HEK293 (cell line): ENCODE measurements around the gene TTC31.

Experiments
- MEIS1 ChIP-seq: sonication (generic); formaldehyde crosslinking; IDR thresholded peaks from 2 replicates; pipeline ENCODE4 v1.8.1; 2022; ENCODE audit warnings: missing genetic modification reagents, mild to moderate bottlenecking, borderline replicate concordance
- RBAK ChIP-seq: fragments of 450-650 bp; formaldehyde crosslinking; IDR thresholded peaks from 2 replicates; pipeline ENCODE4 v1.5.1; 2016; ENCODE audit warnings: missing biosample characterization, missing genetic modification characterization
- SETDB1 ChIP-seq: IDR thresholded peaks from one replicate; pipeline ENCODE4 v1.6.1; 2017; ENCODE audit warnings: mild to moderate bottlenecking, low read length, moderate library complexity, mixed read lengths; ENCODE audit not compliant: insufficient read length
- SP3 ChIP-seq: fragments of 450-650 bp; formaldehyde crosslinking; IDR thresholded peaks from 2 replicates; pipeline ENCODE4 v1.5.1; 2016; ENCODE audit warnings: missing biosample characterization, missing genetic modification characterization
- SP7 ChIP-seq: fragments of 450-650 bp; formaldehyde crosslinking; IDR thresholded peaks from 2 replicates; pipeline ENCODE4 v1.5.1; 2016; ENCODE audit warnings: missing biosample characterization, missing genetic modification characterization
- WT1 ChIP-seq: fragments of 450-650 bp; formaldehyde crosslinking; IDR thresholded peaks from 2 replicates; pipeline ENCODE4 v1.5.1; 2016; ENCODE audit warnings: missing biosample characterization, missing genetic modification characterization
- ZBTB1 ChIP-seq: fragments of 450-650 bp; formaldehyde crosslinking; IDR thresholded peaks from 2 replicates; pipeline ENCODE4 v1.5.1; 2016; ENCODE audit warnings: missing biosample characterization, missing genetic modification characterization
- ZBTB7A ChIP-seq: fragments of 450-650 bp; formaldehyde crosslinking; IDR thresholded peaks from 2 replicates; pipeline ENCODE4 v1.5.1; 2016; ENCODE audit warnings: low read depth, missing biosample characterization, missing genetic modification characterization
- ZFP41 ChIP-seq: fragments of 450-650 bp; formaldehyde crosslinking; IDR thresholded peaks from 2 replicates; pipeline ENCODE4 v1.5.1; 2016; ENCODE audit warnings: missing biosample characterization, missing genetic modification characterization, borderline replicate concordance
- ZNF169 ChIP-seq: fragments of 450-650 bp; formaldehyde crosslinking; IDR thresholded peaks from 2 replicates; pipeline ENCODE4 v1.5.1; 2016; ENCODE audit warnings: missing biosample characterization, missing genetic modification characterization
- ZNF202 ChIP-seq: fragments of 450-650 bp; formaldehyde crosslinking; IDR thresholded peaks from 2 replicates; pipeline ENCODE4 v1.5.1; 2016; ENCODE audit warnings: missing biosample characterization, missing genetic modification characterization, borderline replicate concordance
- ZNF214 ChIP-seq: fragments of 450-650 bp; formaldehyde crosslinking; IDR thresholded peaks from 2 replicates; pipeline ENCODE4 v1.5.1; 2017; ENCODE audit warnings: missing biosample characterization, mild to moderate bottlenecking, missing genetic modification characterization, borderline replicate concordance
- ZNF23 ChIP-seq: fragments of 450-650 bp; formaldehyde crosslinking; IDR thresholded peaks from 2 replicates; pipeline ENCODE4 v1.5.1; 2016; ENCODE audit warnings: missing biosample characterization, missing genetic modification characterization, borderline replicate concordance
- ZNF24 ChIP-seq: fragments of 450-650 bp; formaldehyde crosslinking; IDR thresholded peaks from 2 replicates; pipeline ENCODE4 v1.5.1; 2016; ENCODE audit warnings: missing biosample characterization, missing genetic modification characterization
- ZNF274 ChIP-seq, 2 experiments: fragments of 200-500 bp in 1 of 2; fragments of 450-650 bp in 1 of 2; sonication (Bioruptor generic) in 1 of 2; formaldehyde crosslinking in 1 of 2; IDR thresholded peaks; 2 replicates each; pipeline versions ENCODE4 v1.5.1 to v1.6.1; 2014 to 2016; ENCODE audit warnings: borderline replicate concordance in 1 of 2, inconsistent platforms in 1 of 2, low read length in 1 of 2, missing biosample characterization in 1 of 2, missing genetic modification characterization in 1 of 2
- ZNF37A ChIP-seq: fragments of 450-650 bp; IDR thresholded peaks from 2 replicates; pipeline ENCODE4 v1.5.1; 2018; ENCODE audit warnings: missing biosample characterization, missing genetic modification characterization
- ZNF391 ChIP-seq: fragments of 450-650 bp; formaldehyde crosslinking; IDR thresholded peaks from 2 replicates; pipeline ENCODE4 v1.5.1; 2016; ENCODE audit warnings: low read depth, missing biosample characterization, missing genetic modification characterization, borderline replicate concordance
- ZNF473 ChIP-seq: fragments of 450-650 bp; formaldehyde crosslinking; IDR thresholded peaks from 2 replicates; pipeline ENCODE4 v1.5.1; 2017; ENCODE audit warnings: missing biosample characterization, missing genetic modification characterization
- ZNF510 ChIP-seq: fragments of 450-650 bp; formaldehyde crosslinking; IDR thresholded peaks from 2 replicates; pipeline ENCODE4 v1.5.1; 2018; ENCODE audit warnings: mild to moderate bottlenecking, missing genetic modification characterization, missing biosample characterization; ENCODE audit not compliant: insufficient replicate concordance
- ZNF549 ChIP-seq: fragments of 450-650 bp; IDR thresholded peaks from 2 replicates; pipeline ENCODE4 v1.5.1; 2018; ENCODE audit warnings: missing biosample characterization, missing genetic modification characterization, mild to moderate bottlenecking, inconsistent platforms, moderate library complexity
- ZNF571 ChIP-seq: fragments of 450-650 bp; formaldehyde crosslinking; IDR thresholded peaks from 2 replicates; pipeline ENCODE4 v1.5.0; 2017; ENCODE audit warnings: missing biosample characterization, missing genetic modification characterization
- ZNF623 ChIP-seq: fragments of 450-650 bp; formaldehyde crosslinking; IDR thresholded peaks from 2 replicates; pipeline ENCODE4 v1.5.1; 2016; ENCODE audit warnings: missing biosample characterization, missing genetic modification characterization
- ZNF664 ChIP-seq: fragments of 450-650 bp; formaldehyde crosslinking; IDR thresholded peaks from 2 replicates; pipeline ENCODE4 v1.5.1; 2016; ENCODE audit warnings: missing biosample characterization, missing genetic modification characterization
- ZNF707 ChIP-seq: fragments of 450-650 bp; formaldehyde crosslinking; IDR thresholded peaks from 2 replicates; pipeline ENCODE4 v1.5.1; 2016; ENCODE audit warnings: missing biosample characterization, missing genetic modification characterization
- TF ChIP-seq, protein P1 (sequence below): fragments of 450-650 bp; formaldehyde crosslinking; IDR thresholded peaks from 2 replicates; pipeline ENCODE4 v1.5.1; 2016; ENCODE audit warnings: missing biosample characterization, missing genetic modification characterization
- TF ChIP-seq, protein P2 (sequence below): fragments of 450-650 bp; formaldehyde crosslinking; IDR thresholded peaks from 2 replicates; pipeline ENCODE4 v1.5.1; 2016; ENCODE audit warnings: missing biosample characterization, missing genetic modification characterization
- TF ChIP-seq, protein P3 (sequence below): fragments of 450-650 bp; formaldehyde crosslinking; IDR thresholded peaks from 2 replicates; pipeline ENCODE4 v1.5.0; 2017; ENCODE audit warnings: missing biosample characterization, missing genetic modification characterization, borderline replicate concordance
- TF ChIP-seq, protein P4 (sequence below): fragments of 450-650 bp; IDR thresholded peaks from 2 replicates; pipeline ENCODE4 v1.5.1; 2018; ENCODE audit warnings: missing biosample characterization, missing genetic modification characterization
- TF ChIP-seq, protein P5 (sequence below): fragments of 450-650 bp; formaldehyde crosslinking; IDR thresholded peaks from 2 replicates; pipeline ENCODE4 v1.5.1; 2016; ENCODE audit warnings: missing biosample characterization, missing genetic modification characterization

TTC31 gene

DNA sequence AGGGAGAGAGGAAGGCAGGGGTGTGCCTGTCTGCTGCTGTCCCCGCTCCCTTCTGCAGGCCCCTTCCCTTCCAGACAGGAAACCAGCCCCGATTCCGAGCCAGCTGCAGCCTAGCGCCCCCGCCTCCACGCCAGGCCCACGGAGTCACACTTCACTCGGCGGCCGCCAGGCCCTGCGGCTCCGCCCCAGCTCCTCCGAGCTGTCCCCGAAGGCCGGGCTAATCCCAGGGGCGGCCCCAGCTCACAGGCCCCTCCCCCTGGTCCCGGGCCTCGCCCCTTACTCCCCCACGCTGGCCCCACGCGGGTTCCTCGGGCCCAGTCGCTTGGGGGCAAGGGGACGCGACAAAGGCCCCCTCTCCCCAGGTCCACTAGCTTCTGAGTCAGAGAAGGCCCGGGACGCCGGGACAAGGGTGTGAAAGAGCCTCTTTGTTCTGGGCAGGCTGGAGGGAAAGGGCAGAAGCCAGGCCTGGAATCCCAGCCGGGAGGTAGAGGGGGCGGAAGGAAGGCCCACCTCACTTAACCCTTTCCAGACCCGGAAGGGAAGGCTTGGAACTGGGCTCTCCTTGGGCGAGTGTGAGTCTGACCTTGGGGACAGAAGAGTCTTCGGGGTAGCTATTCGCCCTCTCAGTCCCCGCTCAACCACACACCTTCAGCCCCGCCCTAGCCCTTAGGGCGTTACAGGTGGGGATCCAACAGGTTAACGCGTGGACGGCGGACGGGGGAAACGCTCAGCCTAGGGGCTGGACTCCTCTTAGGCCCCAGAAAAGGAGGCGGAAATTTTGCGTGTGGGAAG is 42.3 kb upstream of the TTC31 start (continued):
- TF ChIP-seq, protein P1, sequence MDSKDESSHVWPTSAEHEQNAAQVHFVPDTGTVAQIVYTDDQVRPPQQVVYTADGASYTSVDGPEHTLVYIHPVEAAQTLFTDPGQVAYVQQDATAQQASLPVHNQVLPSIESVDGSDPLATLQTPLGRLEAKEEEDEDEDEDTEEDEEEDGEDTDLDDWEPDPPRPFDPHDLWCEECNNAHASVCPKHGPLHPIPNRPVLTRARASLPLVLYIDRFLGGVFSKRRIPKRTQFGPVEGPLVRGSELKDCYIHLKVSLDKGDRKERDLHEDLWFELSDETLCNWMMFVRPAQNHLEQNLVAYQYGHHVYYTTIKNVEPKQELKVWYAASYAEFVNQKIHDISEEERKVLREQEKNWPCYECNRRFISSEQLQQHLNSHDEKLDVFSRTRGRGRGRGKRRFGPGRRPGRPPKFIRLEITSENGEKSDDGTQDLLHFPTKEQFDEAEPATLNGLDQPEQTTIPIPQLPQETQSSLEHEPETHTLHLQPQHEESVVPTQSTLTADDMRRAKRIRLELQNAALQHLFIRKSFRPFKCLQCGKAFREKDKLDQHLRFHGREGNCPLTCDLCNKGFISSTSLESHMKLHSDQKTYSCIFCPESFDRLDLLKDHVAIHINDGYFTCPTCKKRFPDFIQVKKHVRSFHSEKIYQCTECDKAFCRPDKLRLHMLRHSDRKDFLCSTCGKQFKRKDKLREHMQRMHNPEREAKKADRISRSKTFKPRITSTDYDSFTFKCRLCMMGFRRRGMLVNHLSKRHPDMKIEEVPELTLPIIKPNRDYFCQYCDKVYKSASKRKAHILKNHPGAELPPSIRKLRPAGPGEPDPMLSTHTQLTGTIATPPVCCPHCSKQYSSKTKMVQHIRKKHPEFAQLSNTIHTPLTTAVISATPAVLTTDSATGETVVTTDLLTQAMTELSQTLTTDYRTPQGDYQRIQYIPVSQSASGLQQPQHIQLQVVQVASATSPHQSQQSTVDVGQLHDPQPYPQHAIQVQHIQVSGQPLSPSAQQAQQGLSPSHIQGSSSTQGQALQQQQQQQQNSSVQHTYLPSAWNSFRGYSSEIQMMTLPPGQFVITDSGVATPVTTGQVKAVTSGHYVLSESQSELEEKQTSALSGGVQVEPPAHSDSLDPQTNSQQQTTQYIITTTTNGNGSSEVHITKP: no peak; the same call in 1 of the 2 replicates
- TF ChIP-seq ZBTB7A (tag by site-specific recombination): no peak
- no peak for TF ChIP-seq ZBTB1 (tag by site-specific recombination)
- TF ChIP-seq ZNF24 (tag by site-specific recombination): no peak
- TF ChIP-seq ZNF169 (tag by site-specific recombination): no peak
- no peak for TF ChIP-seq ZNF37A (tag by site-specific recombination)
- TF ChIP-seq, protein P2, sequence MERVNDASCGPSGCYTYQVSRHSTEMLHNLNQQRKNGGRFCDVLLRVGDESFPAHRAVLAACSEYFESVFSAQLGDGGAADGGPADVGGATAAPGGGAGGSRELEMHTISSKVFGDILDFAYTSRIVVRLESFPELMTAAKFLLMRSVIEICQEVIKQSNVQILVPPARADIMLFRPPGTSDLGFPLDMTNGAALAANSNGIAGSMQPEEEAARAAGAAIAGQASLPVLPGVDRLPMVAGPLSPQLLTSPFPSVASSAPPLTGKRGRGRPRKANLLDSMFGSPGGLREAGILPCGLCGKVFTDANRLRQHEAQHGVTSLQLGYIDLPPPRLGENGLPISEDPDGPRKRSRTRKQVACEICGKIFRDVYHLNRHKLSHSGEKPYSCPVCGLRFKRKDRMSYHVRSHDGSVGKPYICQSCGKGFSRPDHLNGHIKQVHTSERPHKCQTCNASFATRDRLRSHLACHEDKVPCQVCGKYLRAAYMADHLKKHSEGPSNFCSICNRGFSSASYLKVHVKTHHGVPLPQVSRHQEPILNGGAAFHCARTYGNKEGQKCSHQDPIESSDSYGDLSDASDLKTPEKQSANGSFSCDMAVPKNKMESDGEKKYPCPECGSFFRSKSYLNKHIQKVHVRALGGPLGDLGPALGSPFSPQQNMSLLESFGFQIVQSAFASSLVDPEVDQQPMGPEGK: peak; percentile 97
- TF ChIP-seq SETDB1: no peak
- TF ChIP-seq ZNF473 (tag by site-specific recombination): no peak
- peak; percentile 95 for TF ChIP-seq SP3 (tag by site-specific recombination)
- TF ChIP-seq ZNF391 (tag by site-specific recombination): no peak
- no peak for TF ChIP-seq ZNF274 (IDR thresholded peaks at IDR 0.05; ENCODE audit: low read length)
- TF ChIP-seq ZNF274 (tag by site-specific recombination; IDR thresholded peaks at IDR 0.05; ENCODE audit: borderline replicate concordance): no peak
- no peak for TF ChIP-seq ZNF202 (tag by site-specific recombination)
- TF ChIP-seq, protein P3, sequence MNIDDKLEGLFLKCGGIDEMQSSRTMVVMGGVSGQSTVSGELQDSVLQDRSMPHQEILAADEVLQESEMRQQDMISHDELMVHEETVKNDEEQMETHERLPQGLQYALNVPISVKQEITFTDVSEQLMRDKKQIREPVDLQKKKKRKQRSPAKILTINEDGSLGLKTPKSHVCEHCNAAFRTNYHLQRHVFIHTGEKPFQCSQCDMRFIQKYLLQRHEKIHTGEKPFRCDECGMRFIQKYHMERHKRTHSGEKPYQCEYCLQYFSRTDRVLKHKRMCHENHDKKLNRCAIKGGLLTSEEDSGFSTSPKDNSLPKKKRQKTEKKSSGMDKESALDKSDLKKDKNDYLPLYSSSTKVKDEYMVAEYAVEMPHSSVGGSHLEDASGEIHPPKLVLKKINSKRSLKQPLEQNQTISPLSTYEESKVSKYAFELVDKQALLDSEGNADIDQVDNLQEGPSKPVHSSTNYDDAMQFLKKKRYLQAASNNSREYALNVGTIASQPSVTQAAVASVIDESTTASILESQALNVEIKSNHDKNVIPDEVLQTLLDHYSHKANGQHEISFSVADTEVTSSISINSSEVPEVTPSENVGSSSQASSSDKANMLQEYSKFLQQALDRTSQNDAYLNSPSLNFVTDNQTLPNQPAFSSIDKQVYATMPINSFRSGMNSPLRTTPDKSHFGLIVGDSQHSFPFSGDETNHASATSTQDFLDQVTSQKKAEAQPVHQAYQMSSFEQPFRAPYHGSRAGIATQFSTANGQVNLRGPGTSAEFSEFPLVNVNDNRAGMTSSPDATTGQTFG (tag by site-specific recombination): no peak
- TF ChIP-seq ZNF549 (tag by site-specific recombination): no peak
- no peak for TF ChIP-seq ZNF571 (tag by site-specific recombination)
- TF ChIP-seq MEIS1 (CRISPR knock-in tag): no peak
- no peak for TF ChIP-seq RBAK (tag by site-specific recombination)
- no peak for TF ChIP-seq ZNF623 (tag by site-specific recombination)
- TF ChIP-seq ZNF707 (tag by site-specific recombination): no peak
- no peak for TF ChIP-seq ZFP41 (tag by site-specific recombination)
- TF ChIP-seq ZNF510 (tag by site-specific recombination): no peak
- no peak for TF ChIP-seq ZNF214 (tag by site-specific recombination)
- TF ChIP-seq, protein P4, sequence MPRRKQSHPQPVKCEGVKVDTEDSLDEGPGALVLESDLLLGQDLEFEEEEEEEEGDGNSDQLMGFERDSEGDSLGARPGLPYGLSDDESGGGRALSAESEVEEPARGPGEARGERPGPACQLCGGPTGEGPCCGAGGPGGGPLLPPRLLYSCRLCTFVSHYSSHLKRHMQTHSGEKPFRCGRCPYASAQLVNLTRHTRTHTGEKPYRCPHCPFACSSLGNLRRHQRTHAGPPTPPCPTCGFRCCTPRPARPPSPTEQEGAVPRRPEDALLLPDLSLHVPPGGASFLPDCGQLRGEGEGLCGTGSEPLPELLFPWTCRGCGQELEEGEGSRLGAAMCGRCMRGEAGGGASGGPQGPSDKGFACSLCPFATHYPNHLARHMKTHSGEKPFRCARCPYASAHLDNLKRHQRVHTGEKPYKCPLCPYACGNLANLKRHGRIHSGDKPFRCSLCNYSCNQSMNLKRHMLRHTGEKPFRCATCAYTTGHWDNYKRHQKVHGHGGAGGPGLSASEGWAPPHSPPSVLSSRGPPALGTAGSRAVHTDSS (tag by site-specific recombination): no peak
- TF ChIP-seq ZNF664 (tag by site-specific recombination): no peak
- TF ChIP-seq, protein P5, sequence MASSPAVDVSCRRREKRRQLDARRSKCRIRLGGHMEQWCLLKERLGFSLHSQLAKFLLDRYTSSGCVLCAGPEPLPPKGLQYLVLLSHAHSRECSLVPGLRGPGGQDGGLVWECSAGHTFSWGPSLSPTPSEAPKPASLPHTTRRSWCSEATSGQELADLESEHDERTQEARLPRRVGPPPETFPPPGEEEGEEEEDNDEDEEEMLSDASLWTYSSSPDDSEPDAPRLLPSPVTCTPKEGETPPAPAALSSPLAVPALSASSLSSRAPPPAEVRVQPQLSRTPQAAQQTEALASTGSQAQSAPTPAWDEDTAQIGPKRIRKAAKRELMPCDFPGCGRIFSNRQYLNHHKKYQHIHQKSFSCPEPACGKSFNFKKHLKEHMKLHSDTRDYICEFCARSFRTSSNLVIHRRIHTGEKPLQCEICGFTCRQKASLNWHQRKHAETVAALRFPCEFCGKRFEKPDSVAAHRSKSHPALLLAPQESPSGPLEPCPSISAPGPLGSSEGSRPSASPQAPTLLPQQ (tag by site-specific recombination): peak; percentile 81
- TF ChIP-seq SP7: peak; percentile 64
- no peak for TF ChIP-seq WT1
- no peak for TF ChIP-seq ZNF23 (tag by site-specific recombination)
